GM12801 (cell line): Measurements from ENCODE around the gene CCDC85A.

Experiments used
- TF ChIP-seq, protein P1 (sequence below): IDR thresholded peaks from one replicate; pipeline ENCODE4 v1.5.1; 2011; ENCODE audit warnings: control low read depth; ENCODE audit not compliant: insufficient read length; ENCODE audit errors: extremely low read depth

The CCDC85A gene

DNA sequence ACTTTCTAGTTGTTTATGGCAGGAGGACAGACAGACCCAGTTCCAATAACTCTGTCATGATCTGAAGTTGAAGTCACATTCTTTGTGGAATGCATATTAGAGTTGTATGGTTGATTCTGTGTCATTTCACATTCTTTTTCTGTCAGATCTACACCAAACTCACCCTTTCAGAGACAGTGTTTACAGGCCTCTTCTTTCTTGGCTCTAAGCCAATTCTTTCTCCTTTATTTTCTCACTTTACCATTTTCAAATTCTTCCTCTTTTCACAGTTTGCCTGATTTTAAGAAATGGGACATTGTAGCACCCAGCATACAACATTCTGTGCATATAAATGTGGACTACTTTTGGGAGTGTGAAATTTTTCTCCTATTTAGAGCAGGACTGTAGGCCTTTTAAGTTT lies 103.7 kb downstream of the CCDC85A start:
- TF ChIP-seq, protein P1, sequence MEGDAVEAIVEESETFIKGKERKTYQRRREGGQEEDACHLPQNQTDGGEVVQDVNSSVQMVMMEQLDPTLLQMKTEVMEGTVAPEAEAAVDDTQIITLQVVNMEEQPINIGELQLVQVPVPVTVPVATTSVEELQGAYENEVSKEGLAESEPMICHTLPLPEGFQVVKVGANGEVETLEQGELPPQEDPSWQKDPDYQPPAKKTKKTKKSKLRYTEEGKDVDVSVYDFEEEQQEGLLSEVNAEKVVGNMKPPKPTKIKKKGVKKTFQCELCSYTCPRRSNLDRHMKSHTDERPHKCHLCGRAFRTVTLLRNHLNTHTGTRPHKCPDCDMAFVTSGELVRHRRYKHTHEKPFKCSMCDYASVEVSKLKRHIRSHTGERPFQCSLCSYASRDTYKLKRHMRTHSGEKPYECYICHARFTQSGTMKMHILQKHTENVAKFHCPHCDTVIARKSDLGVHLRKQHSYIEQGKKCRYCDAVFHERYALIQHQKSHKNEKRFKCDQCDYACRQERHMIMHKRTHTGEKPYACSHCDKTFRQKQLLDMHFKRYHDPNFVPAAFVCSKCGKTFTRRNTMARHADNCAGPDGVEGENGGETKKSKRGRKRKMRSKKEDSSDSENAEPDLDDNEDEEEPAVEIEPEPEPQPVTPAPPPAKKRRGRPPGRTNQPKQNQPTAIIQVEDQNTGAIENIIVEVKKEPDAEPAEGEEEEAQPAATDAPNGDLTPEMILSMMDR: no peak

DNA sequence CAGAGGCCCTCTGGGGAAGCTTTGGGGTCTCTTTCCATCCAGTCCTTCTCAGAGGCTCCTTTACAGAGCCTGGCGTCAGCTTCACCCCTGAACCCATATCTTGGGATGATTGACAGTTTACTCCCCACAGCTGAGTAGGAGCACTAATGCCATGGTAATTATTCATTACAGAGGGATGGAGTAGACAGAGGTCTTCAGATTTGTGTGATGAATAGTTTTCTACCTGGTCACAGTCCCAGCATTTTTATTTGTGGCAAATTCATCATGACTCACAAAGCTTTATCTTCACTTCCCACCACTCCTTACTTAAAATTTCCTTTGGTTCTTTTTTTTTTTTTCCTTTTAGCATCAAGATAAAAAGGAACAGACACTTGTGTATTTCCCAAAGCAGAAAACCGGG lies 104.2 kb downstream of the CCDC85A start:
- TF ChIP-seq, protein P1: no peak

DNA sequence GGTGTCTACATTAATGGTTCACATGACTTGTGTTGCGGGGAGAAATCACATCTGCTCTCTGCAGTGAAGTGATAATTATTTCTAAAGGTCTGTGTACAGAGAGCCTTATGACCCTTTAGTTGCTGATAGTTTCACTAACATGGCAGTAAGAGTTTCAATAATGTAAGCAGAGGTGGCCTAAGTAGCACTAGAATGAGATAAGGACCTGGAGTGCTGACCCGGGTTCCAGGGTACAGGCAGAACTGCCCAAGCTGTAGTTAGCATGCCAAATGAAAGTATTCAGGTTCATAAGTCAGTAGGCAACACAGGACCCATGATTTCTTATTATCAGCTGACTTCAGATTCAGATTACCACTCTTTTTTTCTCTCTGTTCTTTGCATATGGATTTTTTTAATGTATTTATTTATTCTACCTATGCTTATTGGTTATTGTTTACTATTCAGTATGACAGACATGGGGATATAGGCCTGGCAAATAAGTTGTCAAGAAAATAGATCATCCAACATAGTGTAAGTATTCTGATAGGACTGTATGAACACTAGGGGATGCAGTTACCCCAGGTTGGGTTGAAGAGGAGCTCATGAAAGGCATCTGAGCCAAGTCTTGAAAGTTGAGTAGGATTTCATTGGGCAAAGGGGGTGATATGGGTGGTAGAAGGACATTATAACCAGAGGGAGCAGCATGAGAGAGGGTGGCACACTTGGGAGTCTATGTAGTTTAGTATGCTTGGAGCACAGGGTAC lies 105.2 kb downstream of the CCDC85A start:
- TF ChIP-seq, protein P1: no peak

DNA sequence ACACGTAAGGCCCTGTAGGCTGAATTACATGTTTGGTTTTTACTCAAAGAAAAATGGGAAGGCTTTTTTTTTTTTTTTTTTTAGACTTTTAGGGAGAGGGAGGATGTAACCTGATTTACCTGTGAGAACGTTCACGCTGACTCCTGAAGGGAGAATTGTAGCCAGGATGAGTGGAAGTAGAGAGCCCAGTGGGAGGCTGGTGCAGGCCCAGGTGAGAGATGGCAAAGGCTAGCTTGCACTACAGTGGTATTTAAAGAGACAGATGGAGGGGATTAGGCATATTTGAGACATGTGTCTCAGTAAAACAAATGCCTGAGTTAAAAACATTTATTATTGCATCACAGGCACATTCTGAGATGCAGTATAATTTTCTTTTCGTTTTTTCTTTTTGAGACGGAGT lies 107.9 kb downstream of the CCDC85A start:
- TF ChIP-seq, protein P1: no peak

DNA sequence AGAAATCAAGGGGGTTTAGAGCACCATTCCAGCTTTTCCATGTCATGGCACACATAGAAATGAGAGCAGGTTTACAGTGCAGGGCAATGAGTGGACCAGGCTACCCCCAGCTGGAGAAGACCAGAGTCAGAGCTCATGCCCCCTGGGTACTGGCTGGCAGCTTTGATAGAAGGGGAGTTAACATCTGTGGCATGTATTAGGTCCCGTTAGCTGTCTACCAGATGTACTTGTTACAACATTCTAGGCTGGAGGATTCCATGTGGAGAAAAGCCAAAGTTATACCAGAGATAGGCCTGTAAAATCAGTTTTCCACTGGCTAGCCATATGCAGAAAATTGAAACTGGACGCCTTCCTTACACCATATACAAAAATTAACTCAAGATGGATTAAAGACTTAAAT lies 109.2 kb downstream of the CCDC85A start:
- TF ChIP-seq, protein P1: no peak

DNA sequence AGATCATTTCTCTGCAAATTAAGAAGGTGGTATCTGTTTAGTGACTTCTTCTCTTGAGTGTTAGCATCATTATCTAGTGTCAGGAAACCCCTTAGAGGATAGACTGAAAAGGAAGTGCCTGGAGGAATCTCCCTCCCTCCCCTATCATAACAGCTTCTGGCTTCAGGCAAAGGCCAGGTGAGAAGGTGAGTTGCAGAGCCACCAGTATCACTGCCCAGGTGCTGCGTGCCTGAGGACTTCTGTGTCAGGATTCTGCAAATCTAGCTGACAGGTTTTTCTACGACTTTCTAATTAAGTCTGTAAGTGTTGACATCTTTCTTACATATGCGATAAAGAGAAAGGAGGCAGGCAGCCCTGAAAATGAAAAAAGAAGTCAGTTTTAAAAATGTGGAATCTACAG lies 111.9 kb downstream of the CCDC85A start:
- TF ChIP-seq, protein P1: no peak

DNA sequence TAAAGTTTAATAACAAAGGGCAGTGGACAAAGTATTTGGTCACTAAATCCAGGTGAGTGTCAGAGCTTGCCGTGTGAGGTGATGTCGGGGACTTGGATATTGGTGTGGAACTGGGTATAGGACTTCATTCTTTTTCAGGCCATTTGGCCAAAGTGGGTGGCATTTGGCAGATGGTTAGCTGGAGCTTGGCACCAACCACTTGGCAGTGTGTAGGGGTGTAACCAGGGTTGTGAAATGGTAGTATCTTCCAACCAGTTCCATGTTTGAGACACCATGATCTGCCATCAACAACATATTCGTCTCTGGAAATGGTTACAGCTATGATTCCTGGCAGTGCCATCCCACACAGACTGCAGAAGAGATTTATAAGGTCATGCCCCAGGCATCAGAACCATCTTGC lies 113.9 kb downstream of the CCDC85A start:
- TF ChIP-seq, protein P1: no peak

DNA sequence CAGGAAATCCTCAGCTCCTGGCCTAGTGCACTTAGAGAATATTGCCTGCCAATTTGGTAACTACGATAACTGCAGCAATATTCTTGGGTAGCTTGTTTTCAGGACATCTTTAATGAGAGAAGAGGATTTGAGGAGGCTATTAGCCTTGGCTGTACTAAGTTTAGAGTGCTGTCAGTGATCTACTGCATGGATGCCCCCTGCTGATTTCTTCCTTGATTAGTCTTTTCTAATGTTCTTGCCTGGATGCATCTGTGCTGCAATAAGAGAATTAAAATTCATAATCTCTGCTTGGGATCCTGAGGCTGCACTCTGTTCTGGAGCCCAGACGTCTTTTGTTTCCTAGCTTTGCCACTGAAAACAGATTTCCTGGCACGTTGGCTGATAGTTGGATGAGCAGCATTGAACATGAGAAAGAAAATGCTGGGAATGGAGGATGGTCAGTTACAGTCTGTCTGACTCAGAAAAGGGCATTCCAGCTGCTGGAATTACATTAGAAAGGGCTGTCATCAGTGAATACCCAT lies 115.4 kb downstream of the CCDC85A start:
- TF ChIP-seq, protein P1: no peak
